ENCODE results near the gene INHBC. TPM values are rescaled to one million over a fixed set of nuclear protein-coding genes. Genes with fewer than 3 reads are reported as not detected.

Gene INHBC
- total RNA-seq, 4 donors from 2014 or later, result not detected

GRCh38 chr12:57474430-57474829 is 39.8 kb downstream of the INHBC start:
- Histone ChIP-seq H3K27ac (no peak overlapping the region), H3K36me3 (no peaks in the 10 kb centered on the region), H3K9me3 (no peaks in the 10 kb centered on the region), H3K4me1 (peaks cover 0 to 17% (median 7%) of the 10 kb centered on the region in 3 donors), H3K27me3 (peaks cover 100% of the 10 kb centered on the region), H3K4me3 (no peak overlapping the region)
- 75 to 83% methylated on average over 5 to 8 of the region's 8 CpGs for WGBS, 2 donors (ENCODE audit: low coverage in 1 of 2)
- TF ChIP-seq POLR2AphosphoS5 (IDR thresholded peaks at IDR 0.05) (no peak), CTCF (IDR thresholded peaks at IDR 0.05) (no peak), EP300 (IDR thresholded peaks at IDR 0.05) (no peak), POLR2A (IDR thresholded peaks at IDR 0.05) (no peak)
- ATAC-seq, result no peak

- no peaks in the 10 kb centered on the region for H3K9me3 ChIP-seq
- whole genome bisulfite sequencing, 2 donors (ENCODE audit: low coverage in 1 of 2), result 72 to 100% methylated on average over 1 to 7 of the region's 7 CpGs
- TF ChIP-seq EP300 (IDR thresholded peaks at IDR 0.05), result no peak
- no peak for TF ChIP-seq POLR2AphosphoS5 (IDR thresholded peaks at IDR 0.05)
- peak overlapping the region in 1 of 2 donors; percentile 48 for H3K4me3 ChIP-seq
- no peak overlapping the region for H3K27ac ChIP-seq
- no peaks in the 10 kb centered on the region for H3K36me3 ChIP-seq
- no peak for ATAC-seq
- peaks cover 0 to 17% (median 7%) of the 10 kb centered on the region in 3 donors for H3K4me1 ChIP-seq
- H3K27me3 ChIP-seq, result peaks cover 100% of the 10 kb centered on the region
These were observed 40.3 kb downstream of the INHBC start for GRCh38 chr12:57474862-57475261.

GRCh38 chr12:57475271-57476161 is 40.9 kb downstream of the INHBC start:
- Histone ChIP-seq H3K4me3 (peak overlapping the region in 1 of 2 donors; percentile 48), H3K27ac (peak overlapping the region in 1 of 4 donors; percentile 37), H3K9me3 (no peaks in the 10 kb centered on the region), H3K27me3 (peaks cover 98% of the 10 kb centered on the region), H3K4me1 (peaks cover 0 to 17% (median 7%) of the 10 kb centered on the region in 3 donors), H3K36me3 (no peaks in the 10 kb centered on the region)
- ATAC-seq, result peak; percentile 54
- 0 to 44% methylated on average over 1 to 2 of the region's 84 CpGs for WGBS, 2 donors (ENCODE audit: low coverage in 1 of 2)
- TF ChIP-seq CTCF (IDR thresholded peaks at IDR 0.05) (no peak), POLR2AphosphoS5 (IDR thresholded peaks at IDR 0.05) (no peak), POLR2A (IDR thresholded peaks at IDR 0.05) (no peak), EP300 (IDR thresholded peaks at IDR 0.05) (no peak)

- Histone ChIP-seq H3K9me3 (no peaks in the 10 kb centered on the region), H3K27me3 (peaks cover 98% of the 10 kb centered on the region), H3K4me3 (peak overlapping the region in 1 of 2 donors; percentile 48), H3K27ac (peak overlapping the region in 1 of 4 donors; percentile 50), H3K4me1 (peaks cover 0 to 17% (median 7%) of the 10 kb centered on the region in 3 donors), H3K36me3 (no peaks in the 10 kb centered on the region)
- 24 to 40% methylated on average over 1 to 8 of the region's 29 CpGs for WGBS, 2 donors (ENCODE audit: low coverage in 1 of 2)
- peak; percentile 9 for ATAC-seq
- no peak for TF ChIP-seq CTCF (IDR thresholded peaks at IDR 0.05)
- TF ChIP-seq POLR2A (IDR thresholded peaks at IDR 0.05), result no peak
- no peak for TF ChIP-seq EP300 (IDR thresholded peaks at IDR 0.05)
- no peak for TF ChIP-seq POLR2AphosphoS5 (IDR thresholded peaks at IDR 0.05)
These were observed 41.8 kb downstream of the INHBC start for GRCh38 chr12:57476162-57476992.
